Measurements from ENCODE around the gene TRIML1. TPM values are rescaled to one million over a fixed set of nuclear protein-coding genes. Genes with fewer than 3 reads are reported as not detected.

TRIML1 gene
- total RNA-seq, 1 experiment from 2014 or later: not detected

- RAD21 ChIA-PET (ENCODE audit: low non-redundant PET in 1 of 2, low total read pairs in 2 of 2, uncharacterized antibody in 2 of 2, unreplicated experiment in 2 of 2): no interaction called here
- Histone ChIP-seq H3K4me1 (ENCODE audit: control insufficient read depth in 1 of 2, insufficient read depth in 2 of 2, low read length in 2 of 2) (no peaks in the 10 kb centered on the region), H3K27ac (ENCODE audit: low read depth, low read length) (no peak overlapping the region), H2AFZ (ENCODE audit: low read depth, low read length, poor library complexity, severe bottlenecking) (no peak overlapping the region), H3K9me3 (ENCODE audit: control insufficient read depth in 1 of 2, insufficient read depth in 1 of 2, low read depth in 1 of 2, low read length in 2 of 2) (no peaks in the 10 kb centered on the region), H3K79me2 (ENCODE audit: insufficient read depth, low read length) (no peaks in the 10 kb centered on the region), H3K4me2 (ENCODE audit: low read length) (no peak overlapping the region), H3K4me3 (replicated peaks in 1 of 2; ENCODE audit: low read depth in 1 of 2, low read length in 2 of 2) (no peak overlapping the region), H4K20me1 (ENCODE audit: insufficient read depth) (no peaks in the 10 kb centered on the region), H3K9ac (ENCODE audit: low read length) (no peak overlapping the region), H3K9me2 (ENCODE audit: insufficient read depth) (no peaks in the 10 kb centered on the region), H3K27me3 (ENCODE audit: insufficient read depth, low read length) (no peaks in the 10 kb centered on the region), H3K36me3 (ENCODE audit: control insufficient read depth in 1 of 2, insufficient read depth in 2 of 2, low read length in 2 of 2) (no peaks in the 10 kb centered on the region)
- ATAC-seq (no peak), DNase-seq (ENCODE audit: low read depth, low spot score) (no peak)
- TF ChIP-seq YY1 (IDR thresholded peaks at IDR 0.05; ENCODE audit: extremely low read depth, insufficient replicate concordance, low read depth, low read length): no peak
- TF ChIP-seq EZH2phosphoT487 (IDR thresholded peaks at IDR 0.05; ENCODE audit: borderline replicate concordance): no peak
- no TSS peak for BruUV-seq (replicated peaks)
- intact Hi-C loops (cut with micrococcal nuclease): no loop called here
- POLR2A ChIA-PET: no interaction called here
- CTCF ChIA-PET: no interaction called here
These were observed 8.5 kb downstream of the TRIML1 start for GRCh38 chr4:188147776-188148175.

- Histone ChIP-seq H3K4me2 (ENCODE audit: low read length) (no peak overlapping the region), H3K79me2 (ENCODE audit: insufficient read depth, low read length) (no peaks in the 10 kb centered on the region), H3K27ac (ENCODE audit: low read depth, low read length) (no peak overlapping the region), H3K9me3 (ENCODE audit: control insufficient read depth in 1 of 2, insufficient read depth in 1 of 2, low read depth in 1 of 2, low read length in 2 of 2) (no peaks in the 10 kb centered on the region), H2AFZ (ENCODE audit: low read depth, low read length, poor library complexity, severe bottlenecking) (no peak overlapping the region), H3K9ac (ENCODE audit: low read length) (no peak overlapping the region), H3K36me3 (ENCODE audit: control insufficient read depth in 1 of 2, insufficient read depth in 2 of 2, low read length in 2 of 2) (no peaks in the 10 kb centered on the region), H3K9me2 (ENCODE audit: insufficient read depth) (no peaks in the 10 kb centered on the region), H3K4me3 (replicated peaks in 1 of 2; ENCODE audit: low read depth in 1 of 2, low read length in 2 of 2) (no peak overlapping the region), H4K20me1 (ENCODE audit: insufficient read depth) (no peaks in the 10 kb centered on the region), H3K4me1 (ENCODE audit: control insufficient read depth in 1 of 2, insufficient read depth in 2 of 2, low read length in 2 of 2) (peaks cover 0 to 11% of the 10 kb centered on the region in 2 experiments; a peak in 1 of 4 replicates), H3K27me3 (ENCODE audit: insufficient read depth, low read length) (no peaks in the 10 kb centered on the region)
- DNase-seq (ENCODE audit: low read depth, low spot score) (no peak), ATAC-seq (no peak)
- CTCF ChIA-PET: no interaction called here
- intact Hi-C loops (cut with micrococcal nuclease): no loop called here
- POLR2A ChIA-PET: no interaction called here
- RAD21 ChIA-PET (ENCODE audit: low non-redundant PET in 1 of 2, low total read pairs in 2 of 2, uncharacterized antibody in 2 of 2, unreplicated experiment in 2 of 2): no interaction called here
- no peak for TF ChIP-seq REST (IDR thresholded peaks at IDR 0.05; ENCODE audit: low read depth)
- TF ChIP-seq EZH2 (IDR thresholded peaks at IDR 0.05): no peak
- no peak for TF ChIP-seq MAX (IDR thresholded peaks at IDR 0.05)
- no peak for TF ChIP-seq ELF1 (IDR thresholded peaks at IDR 0.05; ENCODE audit: borderline replicate concordance, low read depth)
- TF ChIP-seq CTCF (IDR thresholded peaks at IDR 0.05 in 2 of 3, conservative IDR thresholded peaks at IDR 0.05 in 1 of 3; ENCODE audit: borderline replicate concordance in 1 of 3, insufficient read depth in 1 of 3, low read depth in 2 of 3, low read length in 2 of 3): no peak
- no peak for TF ChIP-seq EZH2phosphoT487 (IDR thresholded peaks at IDR 0.05; ENCODE audit: borderline replicate concordance)
- no peak for TF ChIP-seq EGR1 (IDR thresholded peaks at IDR 0.05; ENCODE audit: low read depth)
- no peak for TF ChIP-seq RAD21 (IDR thresholded peaks at IDR 0.05; ENCODE audit: low read depth)
- TF ChIP-seq CBX3 (IDR thresholded peaks at IDR 0.05; ENCODE audit: low read depth): no peak
- no TSS peak for BruUV-seq (replicated peaks)
These were observed 15.6 kb downstream of the TRIML1 start for GRCh38 chr4:188154668-188155405.

Data from HCT116 (cell line).